Ovary (tissue), 3 donors: ENCODE data around the gene ZBTB4.
"Not testable (repeated sequence)": the region's sequence is repeated elsewhere in the genome, so short reads cannot be mapped to it uniquely, and the experiment has no call there.

ENCODE experiments used
- EP300 ChIP-seq: sonication (generic); formaldehyde crosslinking; IDR thresholded peaks from one replicate; pipeline ENCODE4 v1.6.1; 2017; ENCODE audit warnings: antibody characterized with exemption
- TF ChIP-seq, protein P1 (sequence below), 3 donors: fragments of 450-650 bp in 2 of 3; fragments of 200-600 bp in 1 of 3; IDR thresholded peaks; one replicate each; pipeline versions ENCODE4 v1.5.1 to v1.8.0; 2016 to 2022; ENCODE audit warnings: antibody characterized with exemption in 3 of 3, mild to moderate bottlenecking in 1 of 3
- donor health status: DM: no; HTN: no; CAD: no.

DNA sequence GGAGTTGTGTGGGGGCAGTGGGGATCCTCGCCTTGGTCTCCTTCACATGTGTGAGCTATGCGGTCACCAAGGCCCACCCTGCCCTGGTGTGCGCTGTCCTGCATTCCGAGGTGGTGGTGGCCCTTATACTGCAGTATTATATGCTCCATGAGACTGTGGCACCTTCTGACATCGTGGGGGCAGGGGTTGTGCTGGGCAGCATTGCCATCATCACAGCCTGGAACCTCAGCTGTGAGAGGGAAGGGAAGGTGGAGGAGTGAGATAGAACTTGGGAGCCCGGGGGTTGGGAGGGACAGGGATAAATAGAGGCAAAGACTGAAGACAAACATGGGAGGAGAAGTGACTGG is 3.3 kb upstream of the ZBTB4 start:
- TF ChIP-seq, protein P1, sequence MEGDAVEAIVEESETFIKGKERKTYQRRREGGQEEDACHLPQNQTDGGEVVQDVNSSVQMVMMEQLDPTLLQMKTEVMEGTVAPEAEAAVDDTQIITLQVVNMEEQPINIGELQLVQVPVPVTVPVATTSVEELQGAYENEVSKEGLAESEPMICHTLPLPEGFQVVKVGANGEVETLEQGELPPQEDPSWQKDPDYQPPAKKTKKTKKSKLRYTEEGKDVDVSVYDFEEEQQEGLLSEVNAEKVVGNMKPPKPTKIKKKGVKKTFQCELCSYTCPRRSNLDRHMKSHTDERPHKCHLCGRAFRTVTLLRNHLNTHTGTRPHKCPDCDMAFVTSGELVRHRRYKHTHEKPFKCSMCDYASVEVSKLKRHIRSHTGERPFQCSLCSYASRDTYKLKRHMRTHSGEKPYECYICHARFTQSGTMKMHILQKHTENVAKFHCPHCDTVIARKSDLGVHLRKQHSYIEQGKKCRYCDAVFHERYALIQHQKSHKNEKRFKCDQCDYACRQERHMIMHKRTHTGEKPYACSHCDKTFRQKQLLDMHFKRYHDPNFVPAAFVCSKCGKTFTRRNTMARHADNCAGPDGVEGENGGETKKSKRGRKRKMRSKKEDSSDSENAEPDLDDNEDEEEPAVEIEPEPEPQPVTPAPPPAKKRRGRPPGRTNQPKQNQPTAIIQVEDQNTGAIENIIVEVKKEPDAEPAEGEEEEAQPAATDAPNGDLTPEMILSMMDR (IDR thresholded peaks at IDR 0.05), result not testable (repeated sequence)
- TF ChIP-seq EP300, result not testable (repeated sequence)
